GM15510 (cell line): ENCODE data around the gene OPCML.

Experiments used
- POLR2A ChIP-seq: IDR thresholded peaks from 3 replicates; pipeline ENCODE4 v1.6.1; 2011; ENCODE audit warnings: borderline replicate concordance; ENCODE audit not compliant: insufficient read length; ENCODE audit errors: extremely low read depth

OPCML gene

DNA sequence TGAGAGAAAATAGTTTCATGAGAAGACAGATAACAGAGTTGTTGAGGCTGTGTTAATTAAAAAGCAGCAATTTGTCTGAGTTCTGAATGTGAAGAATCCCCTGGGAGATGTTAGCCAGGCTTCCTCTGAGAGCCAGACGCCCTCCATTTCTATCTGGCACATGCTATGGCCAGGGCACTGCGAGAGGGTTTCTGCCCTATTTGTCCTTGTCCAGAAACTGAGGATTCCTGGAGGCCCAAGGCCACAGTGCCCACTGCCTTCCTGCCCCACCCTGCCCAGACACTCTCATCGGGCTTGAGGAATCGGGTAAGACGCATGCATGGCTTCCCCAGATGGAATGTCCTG is 484.6 kb downstream of the OPCML start:
- no peak for TF ChIP-seq POLR2A

DNA sequence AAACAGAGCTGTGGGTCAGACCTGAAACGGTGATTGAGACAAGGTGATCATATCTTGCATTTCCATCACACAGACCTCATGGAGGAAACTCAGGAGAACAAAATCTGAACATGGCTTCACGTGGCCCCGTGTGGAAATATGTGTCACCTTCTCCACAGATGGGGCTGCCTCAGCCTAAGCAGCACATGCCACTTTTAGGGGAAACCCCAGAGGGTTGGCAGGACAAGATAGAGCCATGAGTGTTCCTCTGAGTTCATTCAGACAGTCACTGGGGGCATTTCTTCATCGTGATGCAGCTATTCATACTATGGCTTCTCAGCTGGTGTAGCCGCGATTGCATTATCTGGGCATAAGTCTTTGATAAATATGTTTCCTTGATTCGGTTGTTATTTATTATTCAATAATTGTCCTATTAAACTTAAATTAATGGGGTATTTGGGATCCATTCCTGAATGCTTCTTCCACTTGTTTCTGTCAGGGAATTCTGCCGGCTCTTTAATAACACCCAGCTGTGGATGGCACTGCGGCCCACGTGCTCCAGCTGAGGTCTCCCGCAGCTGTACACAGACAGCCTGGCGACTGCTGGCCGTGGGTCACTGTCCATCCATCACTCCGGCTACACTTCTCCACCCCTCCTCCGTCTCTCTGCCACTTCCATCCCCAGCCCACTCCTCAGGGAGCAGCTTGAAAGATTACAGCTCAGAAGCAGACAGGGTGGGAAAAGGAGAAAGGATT is 485.1 kb downstream of the OPCML start:
- TF ChIP-seq POLR2A = no peak

DNA sequence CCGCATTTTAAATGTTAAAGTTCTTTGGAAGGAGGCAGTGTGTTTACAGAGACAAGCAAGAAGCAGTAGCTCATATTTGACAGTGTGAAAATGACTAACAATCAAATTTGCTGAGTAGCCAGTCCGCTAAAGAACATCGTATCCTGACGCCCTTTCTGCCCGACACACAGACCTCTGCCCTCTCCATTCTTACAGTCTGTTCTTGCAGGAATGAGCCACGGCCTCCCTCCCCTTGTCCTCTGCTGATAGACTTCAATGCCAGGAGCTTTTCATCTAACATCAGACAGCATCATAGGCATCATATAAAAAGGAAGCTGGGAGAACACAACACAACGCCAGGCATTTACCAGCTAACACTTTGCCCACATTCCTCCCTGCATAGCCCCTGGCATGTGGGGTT is 486.0 kb downstream of the OPCML start:
- TF ChIP-seq POLR2A = no peak

DNA sequence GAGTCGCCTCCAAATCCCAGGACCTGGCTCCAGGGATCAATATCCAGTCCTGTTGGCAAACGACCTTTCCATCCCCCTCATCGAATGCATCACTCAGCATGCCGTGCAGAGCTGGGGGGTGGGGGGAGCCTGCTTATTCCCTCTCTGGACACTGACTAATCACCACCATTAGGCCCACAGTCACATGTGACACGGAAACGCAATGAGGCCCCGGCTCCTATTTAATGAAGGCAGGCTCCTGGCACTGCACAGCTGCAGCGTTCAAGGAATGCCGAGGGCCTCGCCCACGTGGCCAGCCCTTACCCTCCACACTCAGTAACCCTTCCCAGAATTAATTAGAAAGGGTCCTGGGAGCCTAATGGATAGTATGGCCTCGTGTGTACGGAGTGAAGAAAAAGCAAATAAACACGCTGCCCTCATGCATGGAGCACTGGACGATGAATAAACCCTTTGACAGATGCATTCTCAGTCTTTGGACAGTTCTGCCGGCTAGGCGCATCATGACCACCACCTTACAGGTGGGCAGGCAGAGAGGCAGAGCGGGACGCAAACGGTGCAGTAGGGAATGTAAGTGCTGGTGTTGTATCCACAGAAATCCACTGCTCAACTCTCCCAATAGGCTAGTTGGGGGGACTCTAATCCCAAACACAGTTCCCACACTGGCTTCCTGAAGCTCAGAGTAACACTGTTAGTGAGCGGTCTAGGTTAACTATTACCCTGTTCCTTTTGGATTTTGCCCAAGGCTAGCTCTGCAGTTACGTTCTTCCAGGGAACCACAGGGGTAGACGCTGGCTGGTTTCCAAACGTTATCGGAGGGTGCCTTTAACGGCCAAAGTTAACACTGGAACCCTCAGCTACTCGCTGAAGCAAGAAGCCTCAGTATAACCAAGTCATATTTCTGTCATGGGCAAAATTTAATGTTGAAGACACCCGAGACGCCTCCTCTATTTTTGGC is 490.1 kb downstream of the OPCML start:
- no peak for TF ChIP-seq POLR2A

DNA sequence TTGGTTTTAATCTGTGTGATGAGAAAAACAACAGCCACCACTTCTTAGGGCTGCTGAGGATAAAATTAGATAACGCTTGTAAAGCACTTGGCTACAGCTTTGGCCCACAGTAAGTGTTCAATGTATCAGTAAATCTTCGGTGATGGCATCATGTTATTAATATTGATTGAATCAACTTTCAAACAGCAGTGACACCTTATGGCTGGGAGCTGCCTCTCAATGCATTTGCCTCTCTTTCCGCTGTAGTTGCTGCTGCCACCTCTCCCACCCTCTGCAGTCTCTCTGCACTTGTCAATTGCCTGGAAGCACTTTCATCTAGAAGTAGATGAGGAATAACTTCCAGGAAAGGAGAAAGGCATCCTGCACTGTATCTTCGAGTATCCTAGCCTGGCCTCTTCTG is 491.1 kb downstream of the OPCML start:
- TF ChIP-seq POLR2A = no peak

DNA sequence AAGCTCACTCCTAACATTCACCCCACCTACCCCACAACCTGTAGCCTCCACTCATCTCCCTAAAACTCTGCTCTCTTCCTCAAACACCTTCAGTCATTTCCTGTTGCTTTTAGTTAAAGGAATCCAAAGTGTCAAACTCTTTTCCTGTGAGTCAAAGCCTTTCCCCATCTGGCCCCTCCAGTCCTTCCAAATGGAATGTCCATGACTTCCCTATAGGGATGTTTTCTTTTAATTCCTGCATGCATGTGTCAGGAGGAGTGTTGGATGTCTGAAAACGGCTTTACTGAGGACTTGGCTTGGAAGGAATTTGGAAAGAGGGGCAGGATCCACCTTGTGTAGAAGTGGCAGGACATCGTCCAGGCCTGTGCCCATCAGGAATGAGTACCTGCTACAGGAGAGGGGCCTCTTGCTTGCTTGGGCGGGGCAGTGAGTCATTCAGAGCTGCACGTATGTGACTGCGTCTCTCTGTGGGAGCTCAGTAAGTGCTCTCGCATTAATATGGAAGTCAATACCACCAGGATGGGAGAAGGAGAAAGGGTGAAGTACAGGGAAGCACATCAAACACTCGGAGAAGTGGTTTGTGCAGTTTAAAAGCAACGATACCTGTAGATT is 491.9 kb downstream of the OPCML start:
- no peak for TF ChIP-seq POLR2A

DNA sequence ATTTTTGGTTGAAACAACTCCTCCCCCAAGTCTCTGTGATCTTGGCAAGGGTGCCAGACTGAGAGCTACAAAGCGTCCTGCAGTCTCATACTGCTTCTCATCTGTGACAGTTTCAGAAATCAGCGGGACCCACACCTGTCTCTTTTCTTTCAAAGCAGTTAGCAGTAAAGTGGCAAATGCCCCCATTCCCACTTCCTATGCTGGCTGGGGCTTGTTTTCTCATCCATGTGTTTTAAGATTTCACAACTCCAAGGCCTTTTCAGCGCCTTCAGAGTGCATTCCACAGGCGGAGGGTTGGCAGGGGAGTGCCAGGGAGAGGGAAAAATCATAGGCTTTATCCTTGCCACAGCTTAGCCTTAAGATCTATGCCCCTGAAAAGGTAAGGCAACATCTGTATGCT is 493.5 kb downstream of the OPCML start:
- TF ChIP-seq POLR2A = no peak

DNA sequence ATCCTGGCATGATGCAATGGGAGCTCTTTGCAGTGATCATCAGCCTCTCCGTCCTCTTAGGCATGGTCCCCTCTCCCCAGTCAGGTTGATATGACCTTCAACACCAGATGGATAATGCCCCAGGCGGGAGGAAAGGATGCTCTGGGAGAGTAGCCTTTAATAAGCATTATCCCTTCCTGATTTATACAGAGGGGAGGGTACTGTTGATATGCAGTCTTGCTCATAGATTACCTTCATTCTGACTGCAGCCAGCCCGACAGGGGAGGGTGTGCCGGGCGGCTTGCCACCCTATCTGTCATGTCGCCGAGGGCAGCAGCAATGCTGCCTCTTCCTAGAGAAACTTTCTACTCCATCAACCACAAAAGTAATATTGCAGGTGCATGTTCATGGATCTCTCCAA is 497.4 kb downstream of the OPCML start:
- no peak for TF ChIP-seq POLR2A

DNA sequence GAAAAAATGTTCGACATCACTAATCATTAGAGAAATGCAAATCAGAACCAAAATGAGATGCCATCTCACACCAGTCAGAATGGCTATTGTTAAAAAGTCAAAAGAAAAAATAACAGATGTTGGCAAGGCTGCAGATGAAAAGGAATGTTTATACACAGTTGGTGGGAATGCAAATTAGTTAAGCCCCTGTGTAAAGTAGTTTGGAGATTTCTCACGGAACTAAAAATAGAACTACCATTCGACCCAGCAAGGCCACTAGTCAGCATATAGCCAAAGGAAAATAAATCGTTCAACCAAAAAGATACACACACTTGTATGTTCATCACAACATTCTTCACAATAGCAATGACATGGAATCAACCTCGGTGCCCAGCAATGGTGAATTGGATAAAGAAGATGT is 503.2 kb downstream of the OPCML start:
- no peak for TF ChIP-seq POLR2A

DNA sequence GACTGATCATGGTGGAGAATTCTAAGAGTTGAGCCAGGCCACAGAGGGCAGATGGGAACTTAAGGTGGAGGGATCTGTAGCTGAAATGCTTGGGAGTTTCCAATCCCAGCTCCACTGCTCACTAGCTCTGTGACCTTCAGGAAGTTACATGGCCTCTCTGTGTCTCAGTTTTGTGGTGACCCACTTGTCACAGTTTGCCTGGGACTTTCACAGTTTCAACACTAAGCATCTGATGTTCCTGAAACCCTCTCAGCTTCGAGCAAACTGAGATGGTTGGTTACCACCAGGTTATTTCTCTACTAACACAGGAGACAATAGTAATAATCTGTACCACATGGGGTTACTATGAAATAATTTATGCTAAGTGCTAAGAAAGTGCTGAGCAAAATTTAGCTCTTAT is 505.3 kb downstream of the OPCML start:
- TF ChIP-seq POLR2A = no peak

DNA sequence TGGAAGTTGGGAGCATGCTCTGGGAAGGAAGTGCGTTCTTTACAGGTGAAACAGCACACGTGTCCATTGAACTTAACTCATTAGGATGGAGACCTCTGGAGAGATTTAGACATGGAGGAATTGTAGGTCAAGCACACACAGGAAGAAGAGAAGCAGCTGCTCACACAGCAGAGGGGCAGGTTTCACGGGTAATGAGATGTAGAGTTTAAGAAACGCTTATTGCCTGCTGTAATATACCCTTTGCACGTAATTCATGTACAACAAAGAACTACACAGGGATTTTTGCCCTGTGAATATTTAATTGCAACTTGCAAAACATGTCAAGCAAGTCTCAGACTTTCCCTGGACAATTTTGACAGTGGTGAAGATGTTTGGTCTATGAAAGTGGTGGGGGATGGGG is 508.0 kb downstream of the OPCML start:
- no peak for TF ChIP-seq POLR2A

DNA sequence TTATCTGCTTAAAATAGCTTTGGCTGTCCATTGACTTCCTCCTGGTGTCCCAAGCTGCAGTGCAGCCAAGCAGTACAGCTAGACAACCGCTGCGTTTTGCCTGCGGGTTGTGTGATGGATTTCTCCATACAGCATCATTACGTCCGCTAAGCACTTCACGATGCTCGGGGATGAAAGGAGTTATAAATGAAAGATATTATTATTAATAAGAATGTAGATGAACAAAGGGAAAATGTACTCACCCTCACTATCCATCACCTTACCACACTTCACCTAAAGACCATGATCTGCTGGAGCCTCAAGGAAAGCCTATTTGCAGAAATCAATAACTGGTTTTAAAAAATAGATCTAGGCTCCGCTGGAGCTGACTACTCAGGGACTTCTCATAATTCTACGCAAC is 509.1 kb downstream of the OPCML start:
- no peak for TF ChIP-seq POLR2A

DNA sequence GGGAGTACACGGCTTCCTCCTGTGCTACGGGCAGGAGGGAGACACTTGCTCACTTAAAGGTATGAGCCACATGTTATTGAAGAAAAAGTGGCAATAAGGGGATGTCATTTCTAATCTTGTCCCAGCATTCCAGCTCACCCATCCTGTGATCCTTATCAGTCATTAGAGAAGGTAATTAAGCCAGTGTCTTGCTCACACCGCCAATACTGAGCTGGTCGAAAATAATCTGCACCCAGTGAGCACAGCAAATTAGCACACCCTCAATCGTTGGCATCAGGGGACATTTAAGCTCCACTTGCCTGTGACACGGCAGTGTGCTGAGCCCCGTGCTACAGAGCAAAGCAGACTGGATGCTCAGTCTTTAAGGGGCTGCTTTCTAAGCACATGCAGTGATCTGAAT is 510.7 kb downstream of the OPCML start:
- TF ChIP-seq POLR2A = no peak

DNA sequence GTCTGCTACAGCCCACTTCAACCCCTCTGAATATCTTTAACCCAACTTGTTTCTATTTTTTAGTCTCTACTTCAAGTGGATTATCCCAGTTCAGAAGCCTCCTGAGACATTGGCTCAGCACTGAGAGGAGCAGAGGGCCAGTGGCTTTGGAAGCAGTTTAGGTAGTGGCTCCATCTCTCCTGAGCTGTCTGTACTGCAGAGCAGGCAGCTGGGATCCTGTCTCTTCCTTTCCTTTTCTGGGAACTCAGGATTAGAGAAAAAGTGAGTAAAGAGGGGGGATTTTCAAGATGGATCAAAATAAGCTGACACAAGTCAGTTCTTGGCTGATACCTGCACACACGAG is 512.0 kb downstream of the OPCML start:
- no peak for TF ChIP-seq POLR2A

DNA sequence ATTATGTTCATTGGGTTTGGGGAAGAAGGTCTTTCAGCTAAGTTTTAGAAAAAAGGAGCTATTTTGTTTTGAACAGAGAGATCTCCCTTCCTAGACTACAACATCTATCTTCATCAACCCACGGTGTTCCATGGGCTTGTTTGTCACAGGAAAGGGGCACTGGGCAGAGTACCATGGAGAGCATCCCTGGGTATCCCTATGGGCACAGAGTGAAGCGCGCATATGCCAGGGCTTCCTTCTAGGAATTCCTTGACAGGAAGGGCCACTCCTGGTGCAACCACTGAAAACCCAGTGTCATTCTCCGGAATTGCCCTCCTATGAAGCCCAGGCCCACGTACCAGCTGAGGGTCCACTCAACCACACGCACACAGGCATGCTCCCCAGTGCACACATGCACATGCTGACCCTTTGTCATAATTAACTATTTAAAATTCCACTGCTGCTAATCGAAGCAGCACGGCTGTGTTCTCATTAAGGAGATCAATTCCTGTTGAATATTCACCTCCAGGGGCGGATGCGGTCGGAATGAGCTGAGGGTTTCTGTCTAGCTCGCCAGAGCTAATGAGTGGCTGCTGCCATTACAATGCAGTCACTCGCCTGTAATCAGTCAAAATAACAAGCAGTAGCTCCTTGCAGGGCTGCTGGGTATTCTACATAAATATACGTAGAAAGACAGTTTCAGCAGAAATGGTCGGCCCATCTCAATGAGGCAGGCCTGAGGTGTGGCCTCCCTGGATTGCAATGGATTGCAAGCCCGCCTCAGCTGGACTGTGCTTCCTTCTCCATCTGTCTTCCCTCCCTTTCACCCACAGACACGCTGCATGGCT is 512.5 kb downstream of the OPCML start:
- TF ChIP-seq POLR2A = no peak
